ENCODE results near the gene ZNF41.

- TF ChIP-seq POLR2A (IDR thresholded peaks at IDR 0.05; ENCODE audit: low read length) (no peak), CTCF (IDR thresholded peaks at IDR 0.05) (no peak), JUN (IDR thresholded peaks at IDR 0.05) (no peak), GATA3 (IDR thresholded peaks at IDR 0.05; ENCODE audit: borderline replicate concordance) (no peak), EP300 (IDR thresholded peaks at IDR 0.05) (no peak), CEBPB (IDR thresholded peaks at IDR 0.05) (no peak), JUNB (IDR thresholded peaks at IDR 0.05) (no peak), HEYL (CRISPR knock-in tag; IDR thresholded peaks at IDR 0.05) (no peak), TP53 (CRISPR knock-in tag; IDR thresholded peaks at IDR 0.05) (no peak)
- TF ChIP-seq, protein P1, sequence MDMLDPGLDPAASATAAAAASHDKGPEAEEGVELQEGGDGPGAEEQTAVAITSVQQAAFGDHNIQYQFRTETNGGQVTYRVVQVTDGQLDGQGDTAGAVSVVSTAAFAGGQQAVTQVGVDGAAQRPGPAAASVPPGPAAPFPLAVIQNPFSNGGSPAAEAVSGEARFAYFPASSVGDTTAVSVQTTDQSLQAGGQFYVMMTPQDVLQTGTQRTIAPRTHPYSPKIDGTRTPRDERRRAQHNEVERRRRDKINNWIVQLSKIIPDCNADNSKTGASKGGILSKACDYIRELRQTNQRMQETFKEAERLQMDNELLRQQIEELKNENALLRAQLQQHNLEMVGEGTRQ (IDR thresholded peaks at IDR 0.05), result no peak
Measured at GRCh38 chrX:47483306-47484268, 565 bp upstream of the ZNF41 start.
